GM12873 (cell line): ENCODE data around the gene C15orf39.

Experiments
- TF ChIP-seq, protein P1 (sequence below): IDR thresholded peaks from 2 replicates; pipeline ENCODE4 v1.5.1; 2012; ENCODE audit warnings: low read depth, mild to moderate bottlenecking, moderate library complexity, low read length, control low read depth; ENCODE audit not compliant: insufficient read depth; ENCODE audit errors: missing control alignments

The C15orf39 gene

GRCh38 chr15:75193976-75194375 is 7.7 kb upstream of the C15orf39 start:
- TF ChIP-seq, protein P1, sequence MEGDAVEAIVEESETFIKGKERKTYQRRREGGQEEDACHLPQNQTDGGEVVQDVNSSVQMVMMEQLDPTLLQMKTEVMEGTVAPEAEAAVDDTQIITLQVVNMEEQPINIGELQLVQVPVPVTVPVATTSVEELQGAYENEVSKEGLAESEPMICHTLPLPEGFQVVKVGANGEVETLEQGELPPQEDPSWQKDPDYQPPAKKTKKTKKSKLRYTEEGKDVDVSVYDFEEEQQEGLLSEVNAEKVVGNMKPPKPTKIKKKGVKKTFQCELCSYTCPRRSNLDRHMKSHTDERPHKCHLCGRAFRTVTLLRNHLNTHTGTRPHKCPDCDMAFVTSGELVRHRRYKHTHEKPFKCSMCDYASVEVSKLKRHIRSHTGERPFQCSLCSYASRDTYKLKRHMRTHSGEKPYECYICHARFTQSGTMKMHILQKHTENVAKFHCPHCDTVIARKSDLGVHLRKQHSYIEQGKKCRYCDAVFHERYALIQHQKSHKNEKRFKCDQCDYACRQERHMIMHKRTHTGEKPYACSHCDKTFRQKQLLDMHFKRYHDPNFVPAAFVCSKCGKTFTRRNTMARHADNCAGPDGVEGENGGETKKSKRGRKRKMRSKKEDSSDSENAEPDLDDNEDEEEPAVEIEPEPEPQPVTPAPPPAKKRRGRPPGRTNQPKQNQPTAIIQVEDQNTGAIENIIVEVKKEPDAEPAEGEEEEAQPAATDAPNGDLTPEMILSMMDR = no peak

DNA sequence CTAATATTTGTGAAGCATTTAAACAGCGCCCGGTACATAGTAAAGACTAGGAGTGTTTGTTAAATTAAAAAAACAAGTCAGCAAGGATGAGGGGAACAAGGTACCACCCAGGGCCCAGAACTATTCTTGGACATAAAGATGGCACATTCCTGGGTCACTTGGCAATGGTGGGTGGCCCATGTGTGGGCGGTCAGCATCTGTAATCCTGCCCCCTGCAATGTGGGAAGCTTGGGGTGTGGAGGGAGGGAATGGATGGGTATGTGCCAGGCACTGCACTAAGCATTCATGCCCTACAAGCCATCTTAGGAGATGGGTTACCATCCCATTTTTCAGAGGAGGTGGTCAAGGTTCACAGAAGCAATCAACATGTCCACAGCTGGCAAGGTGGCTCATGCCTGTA is 7.3 kb upstream of the C15orf39 start:
- TF ChIP-seq, protein P1 = no peak

- TF ChIP-seq, protein P1 = no peak
Measured at GRCh38 chr15:75195122-75195765, 6.4 kb upstream of the C15orf39 start.

GRCh38 chr15:75195766-75196241 is 5.9 kb upstream of the C15orf39 start:
- TF ChIP-seq, protein P1 = no peak

DNA sequence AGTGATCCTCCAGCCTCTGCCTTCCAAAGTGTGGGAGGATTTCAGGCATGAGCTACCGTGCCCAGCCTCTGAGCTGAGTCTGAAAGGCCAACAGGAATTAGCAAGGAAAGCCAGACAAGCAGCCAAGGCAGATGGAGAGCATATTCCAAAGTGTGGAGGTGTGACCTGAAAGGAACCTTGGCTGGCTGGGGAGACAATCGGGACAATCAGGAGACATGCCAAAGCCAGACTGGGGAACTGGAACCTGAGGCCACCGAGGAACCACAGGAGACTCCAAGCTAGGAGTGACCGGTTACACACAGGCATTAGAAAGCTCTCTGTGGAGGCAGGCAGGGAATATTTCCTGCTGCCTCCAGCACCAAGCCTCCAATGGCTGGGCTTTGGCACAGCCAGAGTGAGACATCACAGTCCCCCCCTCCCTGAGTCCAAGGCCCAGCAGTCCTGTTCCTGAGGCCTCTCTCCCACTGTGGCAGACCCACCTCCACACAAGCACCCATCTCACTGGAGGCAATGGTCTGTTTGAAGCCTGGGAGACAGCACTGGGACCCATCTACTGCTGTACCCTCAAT is 4.5 kb upstream of the C15orf39 start:
- TF ChIP-seq, protein P1 = no peak

DNA sequence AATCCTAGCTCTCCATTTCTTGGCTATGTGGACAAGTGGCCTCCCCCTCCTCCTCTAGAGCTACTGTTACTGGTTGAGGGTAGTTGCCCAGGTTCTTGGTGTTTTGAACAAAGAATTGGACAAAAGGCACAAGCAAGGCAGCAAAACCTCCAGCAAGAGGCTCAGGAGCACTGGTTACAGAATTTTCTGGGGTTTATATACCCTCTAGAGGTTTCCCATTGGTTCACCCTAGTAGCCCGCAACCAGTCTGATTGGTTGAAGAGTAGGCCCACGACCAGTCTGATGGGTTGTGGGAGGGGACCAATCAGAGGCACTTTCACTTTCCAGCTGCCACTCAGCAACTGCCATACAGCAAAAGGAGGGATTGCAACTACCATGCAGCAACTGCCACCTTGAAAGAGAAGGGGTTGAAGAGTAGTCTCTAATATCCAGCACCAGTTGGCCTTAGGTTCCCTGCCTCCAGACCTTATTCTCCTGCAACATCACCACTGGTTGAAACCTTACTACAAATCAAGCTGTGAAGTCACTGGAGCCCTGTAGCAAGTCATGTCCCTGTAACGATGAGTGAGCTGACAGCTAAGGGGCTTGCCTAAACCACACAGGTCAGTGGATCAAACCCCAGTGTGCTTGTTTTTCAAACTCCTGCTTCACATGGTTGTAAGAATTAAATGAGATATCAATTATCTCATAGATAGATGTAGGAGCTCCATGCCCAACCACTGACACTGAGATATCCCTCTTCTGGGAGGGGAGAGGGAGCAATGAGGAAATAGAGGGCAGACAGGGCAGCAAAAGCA is 2.9 kb upstream of the C15orf39 start:
- TF ChIP-seq, protein P1 = no peak

- TF ChIP-seq, protein P1 = no peak
Measured at GRCh38 chr15:75199357-75199940, 2.2 kb upstream of the C15orf39 start.
